HG02938 (cell line): ENCODE measurements around the gene OGFOD2.
"Not testable (repeated sequence)": the region's sequence is repeated elsewhere in the genome, so short reads cannot be mapped to it uniquely, and the experiment has no call there.

ENCODE experiments used
- ATAC-seq: cut with Tn5 transposase; IDR thresholded peaks from one replicate; pipeline ENCODE4 v1.9.1; 2021; ENCODE audit warnings: mild to moderate bottlenecking, moderate library complexity; ENCODE audit not compliant: unreplicated experiment

Gene OGFOD2

GRCh38 chr12:123001464-123001863 lies 26.4 kb downstream of the OGFOD2 start:
- ATAC-seq = no peak

- no peak for ATAC-seq
Measured at GRCh38 chr12:123003257-123003656, 28.2 kb downstream of the OGFOD2 start.

GRCh38 chr12:123004287-123004686 lies 29.2 kb downstream of the OGFOD2 start:
- no peak for ATAC-seq

- no peak for ATAC-seq
Measured at GRCh38 chr12:123005081-123005626, 30.1 kb downstream of the OGFOD2 start.

DNA sequence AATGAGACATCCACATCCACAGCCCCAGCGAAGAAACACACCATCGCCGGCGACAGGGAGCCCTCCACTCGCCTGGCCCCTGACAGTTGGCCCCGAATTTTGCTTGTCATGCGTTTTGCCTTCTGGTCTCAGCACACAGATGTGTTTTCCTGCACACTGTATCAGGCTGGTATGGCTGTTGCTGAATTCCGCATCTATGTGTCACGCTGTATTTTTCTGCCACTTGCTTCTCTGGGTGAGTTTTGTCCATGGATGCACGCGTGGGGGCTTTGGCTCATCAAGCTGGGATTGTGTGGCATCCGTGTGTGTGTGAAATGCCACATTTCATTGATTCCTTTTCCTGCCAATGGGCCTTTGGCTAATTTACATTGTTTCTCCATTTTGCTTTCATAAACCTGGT lies 31.9 kb downstream of the OGFOD2 start:
- ATAC-seq = no peak

DNA sequence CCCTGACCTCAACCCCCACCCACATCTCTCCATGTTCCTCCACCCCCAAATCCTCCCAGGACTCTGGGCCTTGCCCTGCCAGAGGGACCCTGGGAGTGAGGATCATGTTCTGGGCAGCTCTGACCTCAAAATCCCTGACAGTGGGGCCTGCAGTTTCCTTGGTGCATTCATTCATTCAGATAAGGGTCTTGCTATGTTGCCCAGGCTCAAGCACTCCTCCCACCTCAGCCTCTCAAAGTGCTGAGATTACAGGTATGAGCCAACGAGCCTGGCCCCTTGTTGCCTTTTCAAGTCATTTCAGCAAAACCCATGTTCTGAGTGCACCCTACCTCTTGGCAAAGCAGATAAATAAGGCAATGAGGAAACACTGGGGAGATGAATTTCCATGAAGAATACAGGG lies 35.1 kb downstream of the OGFOD2 start:
- no peak for ATAC-seq

DNA sequence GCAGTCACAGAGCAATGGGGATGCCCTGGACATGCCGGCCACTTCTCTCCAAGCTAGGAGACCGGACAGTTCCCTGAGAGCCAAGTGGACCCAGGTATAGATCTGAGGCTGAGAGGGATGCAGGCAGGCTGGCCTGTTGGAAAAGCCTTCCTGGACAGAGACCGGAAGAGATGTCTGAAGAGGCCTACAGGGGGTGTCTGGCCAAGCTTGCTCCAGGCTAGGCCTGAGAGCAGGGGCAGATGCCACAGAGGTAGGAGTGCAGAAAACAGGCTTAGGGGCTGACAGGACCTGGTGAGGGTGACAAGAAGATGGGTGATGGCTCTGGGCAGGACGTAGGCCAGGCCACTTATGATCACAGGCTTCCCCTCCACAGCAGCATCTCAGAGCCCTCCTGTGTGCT lies 35.6 kb downstream of the OGFOD2 start:
- no peak for ATAC-seq

DNA sequence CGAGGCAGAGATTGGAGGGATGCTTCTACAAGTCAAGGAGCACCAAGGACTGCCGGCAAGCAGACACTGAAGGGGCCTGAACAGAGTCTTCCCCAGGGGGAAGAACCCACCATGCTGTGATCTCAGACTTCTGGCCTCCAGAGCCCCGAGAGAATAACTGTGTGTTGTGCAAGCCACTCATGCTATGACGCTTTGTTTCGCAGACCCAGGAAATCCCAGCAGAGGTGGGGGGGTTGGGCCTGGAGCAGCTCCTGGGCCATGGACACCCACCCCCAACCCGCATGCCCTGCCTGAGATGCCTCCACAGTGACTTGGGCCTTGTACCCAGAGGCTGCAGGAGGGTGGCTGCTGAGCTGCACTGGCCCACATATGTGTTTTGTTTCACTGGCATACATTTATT lies 36.7 kb downstream of the OGFOD2 start:
- ATAC-seq = no peak

DNA sequence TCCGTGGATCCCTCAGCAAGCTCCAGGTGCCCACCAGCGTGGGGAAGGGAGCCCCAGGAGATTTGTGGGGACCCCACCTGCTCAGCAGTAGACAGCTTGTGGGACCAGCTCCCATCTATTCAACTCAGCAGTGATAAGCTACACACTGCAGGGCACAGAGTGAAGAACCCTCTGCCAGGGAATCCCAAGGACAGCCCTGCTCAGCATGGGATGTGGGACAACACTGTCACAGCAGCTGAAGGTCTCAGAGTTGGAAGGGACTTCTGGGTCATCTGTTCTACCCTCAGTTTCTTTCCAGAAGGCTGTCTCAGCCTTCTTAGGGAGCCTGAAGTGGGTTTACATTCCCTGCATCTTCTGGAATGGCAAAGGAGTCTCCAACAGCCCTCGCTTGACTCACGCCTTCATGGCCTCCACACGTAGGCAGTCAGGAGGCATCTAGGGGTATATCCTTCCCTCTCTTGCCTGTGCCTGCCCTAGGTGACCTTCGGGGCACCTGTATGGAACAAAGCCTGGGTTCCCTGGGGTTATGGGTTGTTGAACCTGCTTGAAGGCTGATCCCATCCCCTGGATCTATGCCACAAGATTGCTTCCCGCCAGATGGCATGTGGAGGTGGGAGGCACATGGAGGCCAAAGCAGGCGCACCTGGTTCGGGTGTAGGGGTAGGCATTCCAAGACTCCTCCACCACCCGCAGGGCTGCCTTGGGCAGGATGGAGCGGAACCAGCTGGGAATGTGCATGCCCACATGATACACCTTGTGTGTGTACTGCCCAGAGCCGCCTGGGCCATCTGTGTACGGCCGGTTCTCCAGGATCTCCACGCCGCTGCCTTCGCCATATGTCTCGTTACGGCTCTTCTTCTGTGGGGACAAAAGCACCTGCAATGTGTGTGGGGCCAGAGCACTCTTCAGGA lies 38.4 kb downstream of the OGFOD2 start:
- ATAC-seq = no peak

DNA sequence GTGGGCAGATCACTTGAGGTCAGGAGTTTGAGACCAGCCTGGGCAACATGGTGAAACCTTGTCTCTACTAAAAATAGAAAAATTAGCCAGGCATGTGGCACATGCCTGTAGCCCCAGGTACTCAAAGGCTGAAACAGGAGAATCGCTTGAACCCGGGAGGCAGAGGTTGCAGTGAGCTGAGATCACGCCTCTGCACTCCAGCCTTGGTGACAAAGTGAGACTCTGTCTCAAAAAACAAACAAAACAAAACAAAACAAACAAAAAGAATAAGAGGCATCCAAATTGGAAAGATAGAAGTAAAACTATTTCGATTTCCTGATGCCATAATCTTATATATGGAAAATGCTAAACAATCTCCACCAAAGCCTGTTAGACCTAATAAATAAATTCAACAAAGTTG lies 39.4 kb downstream of the OGFOD2 start:
- ATAC-seq = not testable (repeated sequence)

GRCh38 chr12:123017753-123018152 lies 42.7 kb downstream of the OGFOD2 start:
- ATAC-seq = no peak

- ATAC-seq = no peak
Measured at GRCh38 chr12:123019841-123020138, 44.7 kb downstream of the OGFOD2 start.

- ATAC-seq = no peak
Measured at GRCh38 chr12:123021688-123022604, 46.9 kb downstream of the OGFOD2 start.

GRCh38 chr12:123022846-123023245 lies 47.8 kb downstream of the OGFOD2 start:
- no peak for ATAC-seq

GRCh38 chr12:123024819-123025391 lies 49.9 kb downstream of the OGFOD2 start:
- no peak for ATAC-seq

- no peak for ATAC-seq
Measured at GRCh38 chr12:123026094-123026853, 51.2 kb downstream of the OGFOD2 start.

- no peak for ATAC-seq
Measured at GRCh38 chr12:123027726-123028445, 52.8 kb downstream of the OGFOD2 start.

DNA sequence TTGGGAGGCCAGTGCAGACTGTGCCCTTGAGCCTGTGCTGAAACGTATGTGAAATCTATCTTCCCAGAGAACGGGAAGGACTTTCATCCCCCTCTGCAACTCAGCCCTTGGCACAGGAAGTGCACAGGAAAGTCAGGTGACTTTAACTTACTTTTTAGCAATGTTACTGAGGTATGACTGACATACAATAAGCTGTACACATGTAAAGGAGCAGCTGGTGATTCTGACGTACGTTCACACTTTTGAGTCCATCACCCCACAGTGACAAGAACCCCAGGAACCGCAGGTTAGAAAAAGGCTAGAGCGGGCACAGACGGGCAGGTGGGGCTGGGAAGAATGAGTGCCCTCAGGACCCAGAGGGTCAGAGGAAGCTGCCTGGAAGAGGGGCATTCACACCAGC lies 53.4 kb downstream of the OGFOD2 start:
- ATAC-seq = no peak

GRCh38 chr12:123029550-123029949 lies 54.5 kb downstream of the OGFOD2 start:
- no peak for ATAC-seq
